K562 (cell line): ENCODE data around the gene ADAM33. TPM values are rescaled to one million over a fixed set of nuclear protein-coding genes. Genes with fewer than 3 reads are reported as not detected.

Experiments
- MCM7 ChIP-seq, 2 experiments: fragments of 450-650 bp; IDR thresholded peaks; 2 replicates each; pipeline ENCODE4 v1.6.1; 2016 to 2018
- MEF2A ChIP-seq: IDR thresholded peaks from 2 replicates; pipeline ENCODE4 v1.6.1; 2011; ENCODE audit warnings: low read depth, mild to moderate bottlenecking, low read length, moderate library complexity; ENCODE audit not compliant: control insufficient read depth
- RREB1 ChIP-seq: fragments of 250-450 bp; sonication (Bioruptor Pico); IDR thresholded peaks from 2 replicates; pipeline ENCODE4 v1.4.0; 2020
- SLC30A9 ChIP-seq: fragments of 250-450 bp; sonication (Bioruptor Pico); IDR thresholded peaks from 2 replicates; pipeline ENCODE4 v1.8.0; 2022; ENCODE audit warnings: mild to moderate bottlenecking, moderate library complexity
- TARDBP ChIP-seq: fragments of 450-650 bp; IDR thresholded peaks from 2 replicates; pipeline ENCODE4 v1.6.1; 2016
- TEAD1 ChIP-seq, 2 experiments: fragments of 450-650 bp in 1 of 2; sonication (generic) in 1 of 2; formaldehyde crosslinking; IDR thresholded peaks; 2 replicates each; pipeline versions ENCODE4 v1.4.0 to v1.8.0; 2020 to 2022; ENCODE audit warnings: mild to moderate bottlenecking in 2 of 2, missing genetic modification reagents in 1 of 2
- ZNF140 ChIP-seq: fragments of 250-450 bp; sonication (Bioruptor Pico); IDR thresholded peaks from 2 replicates; pipeline ENCODE4 v1.8.0; 2021; ENCODE audit warnings: moderate library complexity, mild to moderate bottlenecking, inconsistent platforms
- polyA plus RNA-seq, 8 experiments: library from polyadenylated mRNA; depleted of rRNA in 4 of 8; stranded (reverse) in 5 of 8; unstranded in 3 of 8; fragments of >200 nt; fragmentation: Nextera tagmentation in 2 of 8; fragmentation: Illumina TruSeq in 1 of 8; extraction: Ambion mirVana in 2 of 8; extraction: Trizol in 1 of 8; gene quantifications; 2 replicates each; pipeline versions ENCODE4 v1.2.1 to v1.2.3, GENCODE V29; 2011 to 2014; ENCODE audit warnings: inconsistent platforms in 1 of 8, missing spikeins in 1 of 8
- total RNA-seq, 7 experiments: library from RNA; depleted of rRNA in 6 of 7; stranded (reverse); fragments of >200 nt in 6 of 7; fragmentation: Illumina TruSeq in 2 of 7; extraction: Trizol in 2 of 7; gene quantifications; 2 replicates each; pipeline versions ENCODE4 v1.2.1 to v1.2.3, GENCODE V29; 2011 to 2021; ENCODE audit warnings: low replicate concordance in 1 of 7

Gene ADAM33
- total and polyA plus RNA-seq, 9 of the 15 experiments (the other 6 are each of a cell fraction or from before 2014, with no cell fraction given) = not detected

- TF ChIP-seq RREB1 (CRISPR knock-in tag) (no peak), TARDBP (no peak), ZNF140 (CRISPR knock-in tag) (no peak), SLC30A9 (CRISPR knock-in tag) (no peak), MCM7 (IDR thresholded peaks at IDR 0.05) (no peak), TEAD1 (CRISPR knock-in tag; IDR thresholded peaks at IDR 0.05) (no peak), MEF2A (no peak)
Measured at GRCh38 chr20:3633913-3634478, 47.8 kb downstream of the ADAM33 start (continued).
